K562 (cell line): ENCODE data around the gene RRH. TPM values are rescaled to one million over a fixed set of nuclear protein-coding genes. Genes with fewer than 3 reads are reported as not detected.

Experiments used
- ARHGAP35 ChIP-seq: fragments of 450-650 bp; IDR thresholded peaks from 2 replicates; pipeline ENCODE4 v1.6.1; 2018; ENCODE audit not compliant: partially characterized antibody
- EP300 ChIP-seq: IDR thresholded peaks from 2 replicates; pipeline ENCODE4 v1.6.1; 2012; ENCODE audit warnings: low read length, improper control_type of control experiment
- KAT7 ChIP-seq: sonication (generic); formaldehyde crosslinking; IDR thresholded peaks from 2 replicates; pipeline ENCODE4 v1.8.0; 2022; ENCODE audit warnings: missing genetic modification reagents, mild to moderate bottlenecking, borderline replicate concordance
- POLR3G ChIP-seq: IDR thresholded peaks from 2 replicates; pipeline ENCODE4 v1.6.1; 2011; ENCODE audit not compliant: insufficient read length, insufficient replicate concordance; ENCODE audit errors: extremely low read depth
- RNF2 ChIP-seq: sonication (generic); IDR thresholded peaks from 2 replicates; pipeline ENCODE4 v1.6.1; 2016
- TAL1 ChIP-seq: fragments of 450-650 bp; IDR thresholded peaks from 2 replicates; pipeline ENCODE4 v1.6.1; 2016; ENCODE audit warnings: mild to moderate bottlenecking
- ZNF79 ChIP-seq: fragments of 250-450 bp; sonication (Bioruptor Pico); IDR thresholded peaks from 2 replicates; pipeline ENCODE4 v1.4.0; 2020; ENCODE audit warnings: low read depth, mild to moderate bottlenecking, moderate library complexity
- polyA plus RNA-seq, 8 experiments: library from polyadenylated mRNA; depleted of rRNA in 4 of 8; stranded (reverse) in 5 of 8; unstranded in 3 of 8; fragments of >200 nt; fragmentation: Nextera tagmentation in 2 of 8; fragmentation: Illumina TruSeq in 1 of 8; extraction: Ambion mirVana in 2 of 8; extraction: Trizol in 1 of 8; gene quantifications; 2 replicates each; pipeline versions ENCODE4 v1.2.1 to v1.2.3, GENCODE V29; 2011 to 2014; ENCODE audit warnings: inconsistent platforms in 1 of 8, missing spikeins in 1 of 8
- total RNA-seq, 7 experiments: library from RNA; depleted of rRNA in 6 of 7; stranded (reverse); fragments of >200 nt in 6 of 7; fragmentation: Illumina TruSeq in 2 of 7; extraction: Trizol in 2 of 7; gene quantifications; 2 replicates each; pipeline versions ENCODE4 v1.2.1 to v1.2.3, GENCODE V29; 2011 to 2021; ENCODE audit warnings: low replicate concordance in 1 of 7
- TF ChIP-seq, protein P1 (sequence below): fragments of 450-650 bp; IDR thresholded peaks from one replicate; pipeline ENCODE4 v1.6.1; 2018; ENCODE audit warnings: mild to moderate bottlenecking, moderate library complexity; ENCODE audit not compliant: partially characterized antibody
- TF ChIP-seq, protein P2 (sequence below), 2 experiments: fragments of 450-650 bp; formaldehyde crosslinking in 1 of 2; IDR thresholded peaks; 2 replicates each; pipeline versions ENCODE4 v1.4.0 to v1.6.1; 2014 to 2020; ENCODE audit warnings: mild to moderate bottlenecking in 2 of 2, borderline replicate concordance in 1 of 2, low read depth in 1 of 2
- TF ChIP-seq, protein P3 (sequence below): fragments of 450-650 bp; conservative IDR thresholded peaks from 2 replicates; pipeline ENCODE4 v1.6.1; 2016; ENCODE audit warnings: missing genetic modification characterization, low read depth, mild to moderate bottlenecking, control low read depth, missing compliant biosample characterization
- TF ChIP-seq, protein P4 (sequence below), 2 experiments: fragments of 450-650 bp; IDR thresholded peaks; 2 replicates each; pipeline ENCODE4 v1.6.1; 2018; ENCODE audit warnings: mild to moderate bottlenecking in 2 of 2, low read depth in 1 of 2; ENCODE audit not compliant: partially characterized antibody in 2 of 2

The RRH gene
- total and polyA plus RNA-seq, 9 of the 15 experiments (the other 6 are each of a cell fraction or from before 2014, with no cell fraction given) = 0.04 to 0.31 (median 0.12) TPM; not detected in 3

DNA sequence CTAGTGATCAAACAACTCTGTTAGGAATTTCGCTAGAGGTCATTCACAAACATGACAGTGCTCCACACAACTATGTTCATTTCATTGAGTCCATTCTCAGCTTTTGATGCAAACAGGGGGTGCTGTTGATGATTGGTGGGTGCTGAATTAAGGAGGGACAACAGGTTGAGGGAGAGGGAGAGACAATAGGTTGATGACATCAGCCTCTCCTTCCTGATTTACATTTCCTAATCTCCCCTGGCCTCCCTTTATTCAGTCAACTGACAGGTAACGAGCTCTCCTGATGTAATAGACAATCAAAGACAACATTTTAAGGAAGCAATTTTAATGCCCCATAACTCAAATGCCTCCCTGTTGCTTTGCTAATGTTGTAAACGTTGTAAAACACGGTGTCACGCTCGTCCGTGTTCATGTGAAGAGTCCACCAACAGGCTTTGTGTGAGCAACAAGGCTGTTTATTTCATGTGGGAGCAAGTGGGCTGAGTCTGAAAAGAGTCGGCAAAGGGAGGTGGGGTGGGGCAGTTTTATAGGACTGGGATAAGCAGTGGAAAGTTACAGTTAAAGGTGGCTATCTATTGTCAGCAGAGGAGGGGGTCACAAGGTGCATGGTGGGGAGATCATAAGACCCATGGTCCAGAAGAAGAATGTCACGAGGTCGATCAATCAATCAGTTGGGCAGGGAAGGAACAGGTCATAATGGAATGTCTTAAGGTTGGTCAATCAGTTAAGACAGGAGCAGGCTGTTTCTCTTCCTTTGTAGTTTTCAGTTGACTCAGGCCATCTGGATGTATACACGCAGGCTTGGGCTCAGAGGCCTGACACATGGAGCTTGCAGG, 17.0 kb upstream of the RRH start (continued):
- 0 out of 2 replicates have a peak, but pooled peaks have one; percentile 10 for TF ChIP-seq RNF2
- TF ChIP-seq EP300 = peak; percentile 38
- TF ChIP-seq, protein P1, sequence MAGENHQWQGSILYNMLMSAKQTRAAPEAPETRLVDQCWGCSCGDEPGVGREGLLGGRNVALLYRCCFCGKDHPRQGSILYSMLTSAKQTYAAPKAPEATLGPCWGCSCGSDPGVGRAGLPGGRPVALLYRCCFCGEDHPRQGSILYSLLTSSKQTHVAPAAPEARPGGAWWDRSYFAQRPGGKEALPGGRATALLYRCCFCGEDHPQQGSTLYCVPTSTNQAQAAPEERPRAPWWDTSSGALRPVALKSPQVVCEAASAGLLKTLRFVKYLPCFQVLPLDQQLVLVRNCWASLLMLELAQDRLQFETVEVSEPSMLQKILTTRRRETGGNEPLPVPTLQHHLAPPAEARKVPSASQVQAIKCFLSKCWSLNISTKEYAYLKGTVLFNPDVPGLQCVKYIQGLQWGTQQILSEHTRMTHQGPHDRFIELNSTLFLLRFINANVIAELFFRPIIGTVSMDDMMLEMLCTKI = no peak
- TF ChIP-seq ZNF79 (CRISPR knock-in tag) = no peak
- TF ChIP-seq, protein P2, sequence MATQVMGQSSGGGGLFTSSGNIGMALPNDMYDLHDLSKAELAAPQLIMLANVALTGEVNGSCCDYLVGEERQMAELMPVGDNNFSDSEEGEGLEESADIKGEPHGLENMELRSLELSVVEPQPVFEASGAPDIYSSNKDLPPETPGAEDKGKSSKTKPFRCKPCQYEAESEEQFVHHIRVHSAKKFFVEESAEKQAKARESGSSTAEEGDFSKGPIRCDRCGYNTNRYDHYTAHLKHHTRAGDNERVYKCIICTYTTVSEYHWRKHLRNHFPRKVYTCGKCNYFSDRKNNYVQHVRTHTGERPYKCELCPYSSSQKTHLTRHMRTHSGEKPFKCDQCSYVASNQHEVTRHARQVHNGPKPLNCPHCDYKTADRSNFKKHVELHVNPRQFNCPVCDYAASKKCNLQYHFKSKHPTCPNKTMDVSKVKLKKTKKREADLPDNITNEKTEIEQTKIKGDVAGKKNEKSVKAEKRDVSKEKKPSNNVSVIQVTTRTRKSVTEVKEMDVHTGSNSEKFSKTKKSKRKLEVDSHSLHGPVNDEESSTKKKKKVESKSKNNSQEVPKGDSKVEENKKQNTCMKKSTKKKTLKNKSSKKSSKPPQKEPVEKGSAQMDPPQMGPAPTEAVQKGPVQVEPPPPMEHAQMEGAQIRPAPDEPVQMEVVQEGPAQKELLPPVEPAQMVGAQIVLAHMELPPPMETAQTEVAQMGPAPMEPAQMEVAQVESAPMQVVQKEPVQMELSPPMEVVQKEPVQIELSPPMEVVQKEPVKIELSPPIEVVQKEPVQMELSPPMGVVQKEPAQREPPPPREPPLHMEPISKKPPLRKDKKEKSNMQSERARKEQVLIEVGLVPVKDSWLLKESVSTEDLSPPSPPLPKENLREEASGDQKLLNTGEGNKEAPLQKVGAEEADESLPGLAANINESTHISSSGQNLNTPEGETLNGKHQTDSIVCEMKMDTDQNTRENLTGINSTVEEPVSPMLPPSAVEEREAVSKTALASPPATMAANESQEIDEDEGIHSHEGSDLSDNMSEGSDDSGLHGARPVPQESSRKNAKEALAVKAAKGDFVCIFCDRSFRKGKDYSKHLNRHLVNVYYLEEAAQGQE (IDR thresholded peaks at IDR 0.05; ENCODE audit: borderline replicate concordance) = peak; percentile 53
- TF ChIP-seq, protein P2 (CRISPR knock-in tag; IDR thresholded peaks at IDR 0.05; ENCODE audit: low read depth) = no peak
- TF ChIP-seq TAL1 = peak; percentile 67
- TF ChIP-seq KAT7 (CRISPR knock-in tag) = no peak
- TF ChIP-seq, protein P3, sequence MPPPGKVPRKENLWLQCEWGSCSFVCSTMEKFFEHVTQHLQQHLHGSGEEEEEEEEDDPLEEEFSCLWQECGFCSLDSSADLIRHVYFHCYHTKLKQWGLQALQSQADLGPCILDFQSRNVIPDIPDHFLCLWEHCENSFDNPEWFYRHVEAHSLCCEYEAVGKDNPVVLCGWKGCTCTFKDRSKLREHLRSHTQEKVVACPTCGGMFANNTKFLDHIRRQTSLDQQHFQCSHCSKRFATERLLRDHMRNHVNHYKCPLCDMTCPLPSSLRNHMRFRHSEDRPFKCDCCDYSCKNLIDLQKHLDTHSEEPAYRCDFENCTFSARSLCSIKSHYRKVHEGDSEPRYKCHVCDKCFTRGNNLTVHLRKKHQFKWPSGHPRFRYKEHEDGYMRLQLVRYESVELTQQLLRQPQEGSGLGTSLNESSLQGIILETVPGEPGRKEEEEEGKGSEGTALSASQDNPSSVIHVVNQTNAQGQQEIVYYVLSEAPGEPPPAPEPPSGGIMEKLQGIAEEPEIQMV (tag) = no peak
- no peak for TF ChIP-seq POLR3G
- no peak for TF ChIP-seq ARHGAP35
- TF ChIP-seq, protein P4, sequence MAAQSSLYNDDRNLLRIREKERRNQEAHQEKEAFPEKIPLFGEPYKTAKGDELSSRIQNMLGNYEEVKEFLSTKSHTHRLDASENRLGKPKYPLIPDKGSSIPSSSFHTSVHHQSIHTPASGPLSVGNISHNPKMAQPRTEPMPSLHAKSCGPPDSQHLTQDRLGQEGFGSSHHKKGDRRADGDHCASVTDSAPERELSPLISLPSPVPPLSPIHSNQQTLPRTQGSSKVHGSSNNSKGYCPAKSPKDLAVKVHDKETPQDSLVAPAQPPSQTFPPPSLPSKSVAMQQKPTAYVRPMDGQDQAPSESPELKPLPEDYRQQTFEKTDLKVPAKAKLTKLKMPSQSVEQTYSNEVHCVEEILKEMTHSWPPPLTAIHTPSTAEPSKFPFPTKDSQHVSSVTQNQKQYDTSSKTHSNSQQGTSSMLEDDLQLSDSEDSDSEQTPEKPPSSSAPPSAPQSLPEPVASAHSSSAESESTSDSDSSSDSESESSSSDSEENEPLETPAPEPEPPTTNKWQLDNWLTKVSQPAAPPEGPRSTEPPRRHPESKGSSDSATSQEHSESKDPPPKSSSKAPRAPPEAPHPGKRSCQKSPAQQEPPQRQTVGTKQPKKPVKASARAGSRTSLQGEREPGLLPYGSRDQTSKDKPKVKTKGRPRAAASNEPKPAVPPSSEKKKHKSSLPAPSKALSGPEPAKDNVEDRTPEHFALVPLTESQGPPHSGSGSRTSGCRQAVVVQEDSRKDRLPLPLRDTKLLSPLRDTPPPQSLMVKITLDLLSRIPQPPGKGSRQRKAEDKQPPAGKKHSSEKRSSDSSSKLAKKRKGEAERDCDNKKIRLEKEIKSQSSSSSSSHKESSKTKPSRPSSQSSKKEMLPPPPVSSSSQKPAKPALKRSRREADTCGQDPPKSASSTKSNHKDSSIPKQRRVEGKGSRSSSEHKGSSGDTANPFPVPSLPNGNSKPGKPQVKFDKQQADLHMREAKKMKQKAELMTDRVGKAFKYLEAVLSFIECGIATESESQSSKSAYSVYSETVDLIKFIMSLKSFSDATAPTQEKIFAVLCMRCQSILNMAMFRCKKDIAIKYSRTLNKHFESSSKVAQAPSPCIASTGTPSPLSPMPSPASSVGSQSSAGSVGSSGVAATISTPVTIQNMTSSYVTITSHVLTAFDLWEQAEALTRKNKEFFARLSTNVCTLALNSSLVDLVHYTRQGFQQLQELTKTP (IDR thresholded peaks at IDR 0.05; ENCODE audit: low read depth in 1 of 2, partially characterized antibody in 2 of 2) = peak in 1 of 2 experiments; percentile 73
